ENCODE measurements around the gene PRKAA2.

DNA sequence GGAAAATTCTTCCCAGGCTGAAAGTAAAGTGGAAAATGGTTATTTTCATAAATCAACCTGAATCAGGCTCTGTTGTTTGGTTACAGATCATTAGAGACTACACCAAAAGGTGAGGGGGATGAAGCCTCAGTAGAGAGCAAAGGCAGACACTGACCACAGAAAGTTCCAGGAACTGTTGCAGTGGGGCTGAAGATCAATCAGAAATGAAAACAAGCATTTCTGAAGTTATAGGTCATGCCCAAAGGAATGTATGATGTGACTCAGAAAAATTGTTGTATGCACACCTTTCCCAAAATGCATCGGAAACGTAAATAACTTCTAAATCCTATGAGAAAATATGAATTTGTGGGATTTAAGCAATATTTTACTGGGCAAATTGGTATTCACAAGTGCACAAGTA is 110.8 kb downstream of the PRKAA2 start:
- TF ChIP-seq, protein P1, sequence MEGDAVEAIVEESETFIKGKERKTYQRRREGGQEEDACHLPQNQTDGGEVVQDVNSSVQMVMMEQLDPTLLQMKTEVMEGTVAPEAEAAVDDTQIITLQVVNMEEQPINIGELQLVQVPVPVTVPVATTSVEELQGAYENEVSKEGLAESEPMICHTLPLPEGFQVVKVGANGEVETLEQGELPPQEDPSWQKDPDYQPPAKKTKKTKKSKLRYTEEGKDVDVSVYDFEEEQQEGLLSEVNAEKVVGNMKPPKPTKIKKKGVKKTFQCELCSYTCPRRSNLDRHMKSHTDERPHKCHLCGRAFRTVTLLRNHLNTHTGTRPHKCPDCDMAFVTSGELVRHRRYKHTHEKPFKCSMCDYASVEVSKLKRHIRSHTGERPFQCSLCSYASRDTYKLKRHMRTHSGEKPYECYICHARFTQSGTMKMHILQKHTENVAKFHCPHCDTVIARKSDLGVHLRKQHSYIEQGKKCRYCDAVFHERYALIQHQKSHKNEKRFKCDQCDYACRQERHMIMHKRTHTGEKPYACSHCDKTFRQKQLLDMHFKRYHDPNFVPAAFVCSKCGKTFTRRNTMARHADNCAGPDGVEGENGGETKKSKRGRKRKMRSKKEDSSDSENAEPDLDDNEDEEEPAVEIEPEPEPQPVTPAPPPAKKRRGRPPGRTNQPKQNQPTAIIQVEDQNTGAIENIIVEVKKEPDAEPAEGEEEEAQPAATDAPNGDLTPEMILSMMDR (IDR thresholded peaks at IDR 0.05): no peak
- no peak for TF ChIP-seq POLR2A (IDR thresholded peaks at IDR 0.05)

Measured in ovary (tissue), 3 donors.